DMS153 (cell line): ENCODE results near the gene EPS8L1.

Source experiments
- DNase-seq: peaks from one replicate; lab custom pipeline; 2025; lab: John Stamatoyannopoulos, UW

The EPS8L1 gene

DNA sequence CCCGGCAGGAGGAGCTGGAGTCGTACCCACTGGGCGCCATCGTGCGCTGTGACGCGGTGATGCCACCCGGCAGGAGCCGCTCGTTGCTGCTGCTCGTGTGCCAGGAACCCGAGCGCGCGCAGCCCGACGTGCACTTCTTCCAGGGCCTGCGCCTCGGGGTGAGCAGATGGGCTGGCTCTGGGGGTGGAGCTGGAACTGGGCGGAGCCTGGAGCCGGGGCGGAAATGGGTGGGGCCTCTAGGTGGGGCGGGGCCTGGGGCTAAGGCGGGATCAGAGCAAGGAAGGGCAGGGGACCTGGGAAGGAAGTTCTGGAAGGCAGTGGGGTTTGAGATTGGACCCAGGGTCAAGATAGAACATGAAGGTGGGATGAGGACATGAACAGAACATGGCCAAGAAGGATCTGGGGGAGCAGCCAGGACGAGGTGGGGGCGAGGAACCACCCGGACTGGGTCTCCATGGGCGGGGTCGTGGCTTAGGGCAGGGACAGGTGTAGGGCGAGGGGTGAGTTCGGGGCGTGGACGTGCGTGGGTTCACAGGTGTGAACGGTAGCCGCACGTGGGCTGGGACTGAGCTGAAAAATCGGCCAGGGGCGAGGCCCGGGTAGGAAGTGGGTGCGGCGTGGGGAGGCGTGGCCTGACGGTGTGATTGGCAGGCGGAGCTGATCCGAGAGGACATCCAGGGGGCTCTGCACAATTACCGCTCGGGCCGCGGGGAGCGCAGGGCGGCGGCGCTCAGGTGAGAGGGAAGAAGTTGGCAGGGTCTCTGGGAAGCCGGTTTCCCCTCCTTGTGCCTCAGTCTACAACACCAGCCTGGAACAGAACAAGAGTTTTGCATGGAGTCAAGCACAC lies 4.7 kb downstream of the EPS8L1 start:
- DNase-seq, result peak; percentile 84

DNA sequence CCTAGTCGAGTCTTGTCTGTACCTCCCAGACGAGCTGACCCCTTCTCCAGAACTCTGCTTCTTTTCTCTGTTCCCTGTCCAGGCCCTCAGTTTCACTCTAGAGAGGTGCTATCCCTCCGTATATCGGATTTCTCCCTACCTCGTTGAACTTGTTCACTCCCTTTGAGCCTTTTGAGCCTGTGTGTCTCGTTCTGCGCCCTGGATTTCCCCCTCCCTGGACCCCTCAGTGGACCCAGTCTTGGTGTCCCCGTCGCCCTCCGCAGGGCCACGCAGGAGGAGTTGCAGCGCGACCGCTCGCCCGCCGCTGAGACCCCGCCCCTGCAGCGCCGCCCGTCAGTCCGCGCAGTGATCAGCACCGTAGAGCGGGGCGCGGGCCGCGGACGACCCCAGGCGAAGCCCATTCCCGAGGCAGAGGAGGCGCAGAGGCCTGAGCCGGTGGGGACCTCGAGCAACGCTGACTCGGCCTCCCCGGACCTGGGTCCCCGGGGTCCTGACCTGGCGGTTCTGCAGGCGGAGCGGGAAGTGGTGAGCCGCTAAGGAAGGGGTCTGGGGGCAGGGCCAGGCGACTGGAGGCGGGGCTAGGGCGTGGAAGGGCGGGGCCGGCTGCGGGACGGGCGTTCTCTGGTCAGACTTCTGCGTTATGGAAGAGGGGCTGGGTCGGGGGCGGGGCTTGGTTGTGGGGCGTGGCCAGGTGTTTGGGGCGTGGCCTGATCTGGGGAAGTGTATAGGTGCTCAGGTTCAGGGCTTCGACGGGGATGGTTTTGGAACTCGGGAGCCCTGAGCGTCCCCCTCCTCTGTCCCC lies 5.5 kb downstream of the EPS8L1 start:
- peak; percentile 55 for DNase-seq

DNA sequence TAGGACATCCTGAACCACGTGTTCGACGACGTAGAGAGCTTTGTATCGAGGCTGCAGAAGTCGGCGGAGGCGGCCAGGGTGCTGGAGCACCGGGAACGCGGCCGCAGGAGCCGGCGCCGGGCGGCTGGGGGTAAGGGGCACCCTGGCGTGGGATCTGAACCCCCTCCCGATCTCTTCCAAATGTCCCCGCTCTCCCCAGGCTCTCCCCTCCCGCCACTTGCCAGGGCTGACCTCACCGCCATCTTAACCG lies 6.0 kb downstream of the EPS8L1 start:
- no peak for DNase-seq

DNA sequence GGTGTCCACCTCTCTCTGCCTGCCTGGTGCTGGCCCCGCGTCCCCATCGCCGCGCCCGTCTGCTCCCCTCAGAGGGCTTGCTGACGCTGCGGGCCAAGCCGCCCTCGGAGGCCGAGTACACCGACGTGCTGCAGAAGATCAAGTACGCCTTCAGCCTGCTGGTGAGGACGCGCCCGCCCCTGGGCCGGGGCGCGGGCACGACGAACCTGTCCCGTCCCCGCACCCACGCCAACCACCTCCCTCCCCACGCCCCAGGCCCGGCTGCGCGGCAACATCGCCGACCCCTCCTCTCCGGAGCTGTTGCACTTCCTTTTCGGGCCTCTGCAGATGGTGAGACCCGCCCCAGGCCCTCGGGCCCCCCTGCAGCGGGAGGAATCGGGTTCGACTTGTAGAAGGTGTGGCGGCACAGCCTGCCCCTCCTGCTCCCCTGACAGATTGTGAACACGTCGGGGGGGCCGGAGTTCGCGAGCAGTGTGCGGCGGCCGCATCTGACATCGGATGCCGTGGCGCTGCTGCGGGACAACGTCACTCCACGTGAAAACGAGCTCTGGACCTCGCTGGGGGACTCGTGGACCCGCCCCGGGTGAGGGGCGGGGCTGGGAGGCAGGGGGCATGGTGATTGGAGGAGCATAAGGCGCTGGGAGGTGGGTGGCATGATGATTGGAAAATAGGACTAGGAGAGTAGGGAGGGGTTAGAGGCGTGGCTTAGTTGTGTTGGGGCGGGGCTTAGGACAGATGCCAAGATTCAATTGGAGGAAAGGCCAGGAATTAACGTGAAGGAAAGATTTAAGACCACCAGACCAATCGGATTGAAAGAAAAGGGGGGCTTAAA lies 6.6 kb downstream of the EPS8L1 start:
- no peak for DNase-seq

GRCh38 chr19:55083004-55083850 lies 7.6 kb downstream of the EPS8L1 start:
- DNase-seq, result no peak

DNA sequence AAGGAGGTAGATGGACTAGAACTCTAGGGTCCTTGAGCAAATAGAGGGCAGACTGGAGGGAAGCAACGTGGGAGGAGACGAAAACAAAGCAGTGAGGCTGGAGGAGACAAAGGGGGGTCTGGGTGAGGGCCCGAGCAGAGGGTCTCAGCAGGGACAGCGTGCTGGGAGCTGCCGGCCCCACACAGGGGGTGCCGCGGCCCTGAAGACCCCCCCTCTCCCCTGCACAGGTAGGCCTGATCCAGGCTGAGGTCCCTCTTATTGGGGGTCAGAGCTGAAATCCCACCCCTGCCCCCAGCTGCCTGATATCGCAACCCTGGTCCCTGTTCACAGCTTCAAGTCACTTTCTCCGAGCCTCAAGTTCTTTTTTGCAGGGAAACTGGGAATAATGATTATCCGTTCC lies 8.7 kb downstream of the EPS8L1 start:
- DNase-seq, result no peak

GRCh38 chr19:55085923-55086715 lies 10.4 kb downstream of the EPS8L1 start:
- DNase-seq, result no peak

DNA sequence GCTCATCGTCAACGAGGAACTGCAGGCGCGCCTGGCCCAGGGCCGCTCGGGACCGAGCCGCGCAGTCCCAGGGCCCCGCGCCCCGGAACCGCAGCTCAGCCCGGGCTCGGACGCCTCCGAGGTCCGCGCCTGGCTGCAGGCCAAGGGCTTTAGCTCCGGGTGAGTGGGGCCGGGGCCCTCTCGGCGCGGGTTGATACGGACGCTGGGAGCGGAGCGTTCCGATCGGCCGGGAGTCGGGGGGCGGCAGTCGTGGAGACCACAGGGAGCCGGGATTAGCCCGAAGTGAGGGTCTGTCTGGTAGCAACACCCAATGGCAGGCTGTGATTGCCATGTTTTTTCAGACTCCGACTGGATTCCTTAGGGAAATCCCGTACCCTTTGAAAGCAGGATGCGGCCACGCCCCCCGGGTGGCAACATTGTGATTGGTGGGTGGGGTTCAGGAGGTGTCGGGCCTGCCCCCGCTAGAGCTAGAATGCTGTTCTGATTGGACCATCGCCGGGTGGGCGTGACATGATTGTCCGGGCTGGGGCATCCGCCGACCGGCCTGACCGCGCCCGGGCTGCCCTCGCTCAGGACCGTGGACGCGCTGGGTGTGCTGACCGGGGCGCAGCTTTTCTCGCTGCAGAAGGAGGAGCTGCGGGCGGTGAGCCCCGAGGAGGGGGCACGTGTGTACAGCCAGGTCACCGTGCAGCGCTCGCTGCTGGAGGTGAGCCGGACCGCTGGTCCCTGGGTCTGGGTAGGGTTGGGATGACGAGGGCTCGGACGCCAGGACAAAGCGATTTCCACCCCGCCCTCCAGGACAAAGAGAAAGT lies 11.3 kb downstream of the EPS8L1 start:
- DNase-seq, result peak; percentile 91

- DNase-seq, result no peak
These were observed 11.9 kb downstream of the EPS8L1 start for GRCh38 chr19:55087542-55087901.

- DNase-seq, result peak; percentile 18
These were observed 12.4 kb downstream of the EPS8L1 start for GRCh38 chr19:55088021-55088451.

GRCh38 chr19:55088543-55089341 lies 13.1 kb downstream of the EPS8L1 start:
- peak; percentile 25 for DNase-seq

DNA sequence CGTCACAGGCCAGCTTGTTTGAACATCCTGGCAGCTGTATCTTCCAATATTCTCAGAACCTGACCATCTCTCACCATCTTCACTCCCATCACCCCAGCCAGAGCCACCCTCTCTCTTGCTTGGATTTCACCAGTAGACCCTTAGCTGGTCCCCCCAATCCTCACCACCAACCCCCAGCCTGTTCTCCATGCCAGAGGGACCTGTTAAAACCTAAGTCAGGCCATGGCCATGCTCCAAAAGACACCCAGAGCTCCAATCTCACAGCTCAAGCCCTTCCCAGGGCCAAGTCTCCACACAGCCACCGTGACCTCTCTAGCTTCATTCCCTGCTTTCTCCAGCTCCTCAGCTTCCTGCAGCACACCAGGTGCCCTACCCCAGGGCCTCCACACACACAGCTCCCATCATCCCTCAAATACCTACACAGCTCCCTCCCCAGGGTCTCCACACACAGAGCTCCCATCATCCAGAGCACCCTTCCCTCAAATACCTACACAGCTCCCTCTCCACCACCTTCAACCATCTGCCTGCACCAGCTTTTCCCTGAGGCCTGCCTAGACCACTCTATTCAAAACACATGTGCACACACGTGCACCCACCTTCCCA lies 13.8 kb downstream of the EPS8L1 start:
- no peak for DNase-seq

- DNase-seq, result no peak
These were observed 14.9 kb downstream of the EPS8L1 start for GRCh38 chr19:55090564-55090963.

- no peak for DNase-seq
These were observed 15.6 kb downstream of the EPS8L1 start for GRCh38 chr19:55091126-55091910.

GRCh38 chr19:55091955-55092354 lies 16.3 kb downstream of the EPS8L1 start:
- DNase-seq, result no peak

DNA sequence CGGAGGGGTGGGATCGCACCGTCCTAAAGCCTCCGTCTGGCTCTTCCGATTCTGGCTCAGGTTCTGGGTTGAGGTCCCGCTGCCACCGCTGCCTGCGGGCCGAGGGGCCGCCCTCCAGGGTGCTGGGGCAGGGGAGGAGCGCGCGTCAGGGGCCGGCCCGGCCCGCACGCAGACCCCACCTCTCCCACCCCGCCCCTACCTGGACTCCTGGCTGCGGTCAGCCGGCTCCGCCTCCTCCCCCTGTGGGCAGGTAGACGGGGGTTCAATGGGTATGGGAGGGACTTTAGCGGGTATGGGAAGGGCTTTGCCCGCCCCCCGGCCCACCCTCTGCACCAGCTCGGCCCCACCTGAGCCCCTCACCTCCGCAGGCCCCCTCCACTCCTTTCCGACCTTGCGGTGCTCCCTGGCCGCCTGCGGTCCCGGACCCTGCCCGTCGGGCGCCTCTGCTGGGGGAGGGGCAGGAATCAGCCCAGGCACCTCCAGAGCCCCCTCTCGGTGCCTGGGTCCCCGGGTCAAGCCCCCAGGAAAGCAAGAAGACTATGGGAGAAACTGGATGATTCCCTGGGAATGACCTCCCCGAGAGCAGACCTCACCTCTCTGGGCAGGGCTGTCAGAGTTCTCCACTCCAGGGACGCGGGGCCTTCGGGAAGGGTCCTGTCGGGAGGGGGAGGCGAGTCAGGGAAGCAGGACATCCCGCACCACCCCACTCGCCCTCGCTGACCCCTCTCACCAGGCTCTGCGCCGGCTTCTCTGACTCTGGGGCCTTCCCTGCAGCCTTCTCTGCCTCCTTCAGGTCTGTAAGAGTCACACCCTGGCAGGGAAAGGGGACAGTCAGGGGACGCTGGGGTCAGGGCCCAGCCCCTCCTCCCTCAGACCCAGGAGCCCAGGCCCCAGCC lies 17.0 kb downstream of the EPS8L1 start:
- no peak for DNase-seq
